GM18498 (cell line): ENCODE measurements around the gene GRIK2.
A peak's percentile ranks its signal among the peaks of the same experiment; 100 is the strongest.
"Not testable (repeated sequence)": the region's sequence is repeated elsewhere in the genome, so short reads cannot be mapped to it uniquely, and the experiment has no call there.

Source experiments
- ATAC-seq: cut with Tn5 transposase; IDR thresholded peaks from one replicate; pipeline ENCODE4 v1.9.1; 2021; ENCODE audit warnings: mild to moderate bottlenecking, moderate library complexity; ENCODE audit not compliant: unreplicated experiment

GRIK2 gene

DNA sequence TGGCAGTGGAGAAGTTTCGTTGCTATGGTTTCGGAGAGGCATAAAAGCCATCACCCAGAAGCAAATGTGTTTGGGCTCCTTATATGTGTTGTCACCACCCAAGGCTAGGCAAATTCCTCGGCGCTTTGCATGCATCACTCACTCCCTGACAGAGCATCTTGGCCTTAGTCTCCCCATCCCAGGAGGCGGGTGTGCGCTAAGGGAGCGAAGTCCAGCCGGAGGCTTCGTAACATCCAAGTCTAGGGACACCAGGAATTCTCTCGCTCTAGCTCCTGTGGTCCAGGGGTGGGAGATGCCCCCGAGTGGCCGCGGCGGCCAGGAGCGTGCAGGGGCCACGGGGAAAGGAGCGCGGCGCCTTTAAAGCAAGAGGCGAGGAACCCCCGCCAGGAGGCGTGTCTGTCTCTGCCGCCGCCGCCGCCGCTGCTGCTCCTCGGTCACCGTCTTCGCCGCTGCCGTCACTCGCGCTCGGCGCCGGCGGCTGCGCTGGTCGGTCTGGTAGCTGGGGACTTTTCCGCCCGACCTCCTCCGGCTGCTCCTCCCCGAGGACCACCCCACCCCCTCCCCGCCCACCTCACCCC is at the start of gene GRIK2:
GRIK2 (plus strand) TSS at position 458 of the 578 bp plus-strand sequence.
- peak; percentile 75 for ATAC-seq

DNA sequence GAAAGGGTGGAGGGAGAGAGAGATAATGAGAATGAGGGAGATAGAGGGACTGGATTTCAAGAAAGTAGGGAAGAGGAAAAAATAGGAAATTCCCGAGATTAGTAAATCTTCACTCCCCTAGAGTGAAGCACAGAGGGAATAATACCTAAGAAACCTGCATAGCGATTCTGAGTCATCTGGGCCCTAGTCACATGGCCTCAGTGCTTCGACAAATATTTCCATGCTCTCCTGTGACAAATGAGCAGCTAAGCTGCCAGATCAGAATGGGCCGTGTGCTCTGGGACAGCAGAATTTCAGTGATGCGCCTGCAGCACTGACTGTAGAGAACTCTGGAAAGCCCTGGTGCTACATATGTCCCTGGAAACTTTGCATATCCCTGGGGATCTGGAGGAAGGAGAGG is 48.6 kb upstream of the GRIK2 start:
- no peak for ATAC-seq

DNA sequence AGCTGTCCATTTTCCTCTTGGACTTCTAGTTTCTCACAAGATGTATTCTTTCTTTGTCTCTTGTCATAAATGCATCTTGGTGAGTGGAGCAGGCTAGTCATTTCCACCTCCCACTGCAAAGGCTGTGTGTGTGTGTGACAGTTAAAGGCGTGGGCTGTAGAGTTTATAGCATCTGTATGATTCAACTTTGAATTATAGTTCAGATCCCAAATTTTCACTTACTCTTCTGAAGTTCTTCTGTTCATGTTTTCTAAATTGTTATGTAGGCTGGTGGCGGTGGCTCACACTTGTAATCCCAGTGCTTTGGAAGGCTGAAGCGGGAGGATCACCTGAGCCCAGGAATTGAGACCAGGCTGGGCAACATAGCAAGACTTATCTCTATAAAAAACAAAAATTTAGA is 44.7 kb upstream of the GRIK2 start:
- ATAC-seq, result no peak

DNA sequence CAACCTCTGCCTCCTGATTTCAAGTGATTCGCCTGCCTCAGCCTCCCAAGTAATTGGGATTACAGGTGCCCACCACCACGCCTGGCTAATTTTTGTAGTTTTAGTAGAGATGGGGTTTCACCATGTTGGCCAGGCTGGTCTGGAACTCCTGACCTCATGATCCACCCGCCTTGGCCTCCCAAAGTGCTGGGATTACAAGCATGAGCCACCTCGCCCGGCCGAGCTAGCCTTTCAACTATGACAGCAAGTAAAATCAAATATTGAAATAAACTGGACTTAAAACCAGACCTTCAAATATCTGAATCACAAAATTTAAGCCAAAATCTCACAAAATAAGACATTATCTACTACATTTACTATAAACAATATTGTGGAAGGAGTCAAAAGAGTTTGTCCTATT is 42.9 kb upstream of the GRIK2 start:
- not testable (repeated sequence) for ATAC-seq

DNA sequence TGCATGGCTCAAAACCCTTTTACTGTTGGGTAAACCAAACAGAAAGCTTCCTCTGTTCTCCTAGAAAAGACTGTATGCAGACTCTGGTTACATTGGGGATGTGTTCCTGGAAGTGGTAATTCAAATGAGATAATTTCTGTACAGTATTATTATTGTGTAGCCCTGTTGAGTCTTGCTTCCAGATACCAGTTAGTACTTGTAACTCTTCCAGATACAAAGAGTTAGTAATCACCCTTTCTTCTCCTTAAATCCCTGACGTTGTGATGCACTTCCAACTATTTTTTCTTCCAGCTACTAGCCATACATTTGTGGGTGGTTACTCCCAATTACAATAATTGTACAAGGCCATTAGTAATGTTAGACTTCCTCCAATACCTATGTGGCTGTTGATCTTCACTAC is 42.3 kb upstream of the GRIK2 start:
- no peak for ATAC-seq

DNA sequence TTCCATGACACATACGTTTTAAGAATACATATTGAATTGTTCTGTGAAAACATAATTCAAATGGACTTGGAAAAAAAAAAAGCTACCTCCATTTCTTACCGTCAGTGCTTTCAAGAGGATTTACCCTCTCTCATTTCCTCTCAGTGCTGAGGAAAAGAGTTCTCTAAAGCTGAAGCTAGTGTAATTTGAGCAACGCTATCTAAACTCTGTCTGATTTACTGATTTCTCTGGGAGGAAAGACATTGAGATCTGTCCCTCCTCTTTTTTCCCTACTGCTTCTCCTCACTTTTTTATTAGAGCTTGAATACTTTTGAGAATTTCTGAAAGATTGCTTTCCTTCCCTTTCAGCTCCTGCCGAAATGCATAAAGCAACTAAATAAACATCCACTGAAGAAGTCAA is 41.2 kb upstream of the GRIK2 start:
- no peak for ATAC-seq

GRCh38 chr6:101365181-101365580 is 28.3 kb upstream of the GRIK2 start:
- ATAC-seq, result no peak

GRCh38 chr6:101379926-101380325 is 13.6 kb upstream of the GRIK2 start:
- ATAC-seq, result no peak

DNA sequence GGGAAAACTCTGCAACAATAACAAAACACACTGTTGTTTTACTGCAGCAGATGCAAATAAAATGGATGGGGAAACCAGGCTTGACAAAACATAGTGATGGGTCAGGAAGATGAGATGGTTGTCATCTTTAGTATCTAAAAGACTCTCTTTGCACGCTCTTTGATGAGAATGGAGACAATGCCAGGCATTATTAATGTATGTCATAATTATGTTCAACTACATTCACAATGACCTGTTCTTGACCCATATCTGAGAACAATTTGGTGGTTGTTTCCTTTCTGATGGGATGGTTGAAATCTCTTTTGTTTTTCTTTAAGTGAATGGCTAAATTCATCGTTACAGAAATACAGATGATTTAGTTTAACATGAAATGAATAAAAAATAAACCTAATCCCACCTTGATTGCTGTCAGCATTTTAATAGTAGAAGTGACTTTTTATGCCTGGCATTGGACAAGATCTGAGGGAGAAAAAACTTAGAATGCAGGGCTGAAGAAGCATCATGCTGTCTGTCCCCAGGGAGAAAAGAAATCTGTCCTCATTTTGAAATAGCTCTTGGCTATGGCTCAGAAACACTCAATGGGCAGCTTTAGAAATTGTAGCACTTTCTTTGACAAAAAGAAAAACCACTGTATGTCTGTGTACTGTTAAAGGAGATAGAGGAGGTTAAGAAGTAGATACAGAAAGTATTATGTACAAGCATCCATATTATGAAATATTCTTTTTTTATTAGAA is 12.4 kb upstream of the GRIK2 start:
- ATAC-seq, result no peak

- ATAC-seq, result not testable (repeated sequence)
Measured at GRCh38 chr6:101383747-101384146, 9.8 kb upstream of the GRIK2 start.

DNA sequence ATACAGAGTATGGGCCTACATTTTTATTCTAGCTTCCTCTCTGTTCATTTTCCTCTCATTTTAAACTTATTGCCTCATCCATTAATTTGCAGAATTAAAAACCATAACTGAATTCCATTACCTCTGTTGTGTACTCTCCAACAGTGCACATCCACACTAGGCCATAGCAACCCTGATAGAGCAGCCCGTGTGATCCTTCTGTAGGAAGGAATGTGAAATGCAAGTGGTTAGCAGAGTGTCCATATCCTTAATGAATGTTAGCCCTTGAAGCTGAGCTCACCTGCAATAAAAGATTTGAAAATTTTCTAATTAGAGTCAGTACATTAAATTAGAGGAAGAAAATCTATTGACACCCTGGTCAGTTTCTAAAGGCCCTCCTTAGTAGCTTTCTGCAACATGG is 6.5 kb upstream of the GRIK2 start:
- ATAC-seq, result no peak

GRCh38 chr6:101391772-101392585 is 1.5 kb upstream of the GRIK2 start:
- ATAC-seq, result no peak

DNA sequence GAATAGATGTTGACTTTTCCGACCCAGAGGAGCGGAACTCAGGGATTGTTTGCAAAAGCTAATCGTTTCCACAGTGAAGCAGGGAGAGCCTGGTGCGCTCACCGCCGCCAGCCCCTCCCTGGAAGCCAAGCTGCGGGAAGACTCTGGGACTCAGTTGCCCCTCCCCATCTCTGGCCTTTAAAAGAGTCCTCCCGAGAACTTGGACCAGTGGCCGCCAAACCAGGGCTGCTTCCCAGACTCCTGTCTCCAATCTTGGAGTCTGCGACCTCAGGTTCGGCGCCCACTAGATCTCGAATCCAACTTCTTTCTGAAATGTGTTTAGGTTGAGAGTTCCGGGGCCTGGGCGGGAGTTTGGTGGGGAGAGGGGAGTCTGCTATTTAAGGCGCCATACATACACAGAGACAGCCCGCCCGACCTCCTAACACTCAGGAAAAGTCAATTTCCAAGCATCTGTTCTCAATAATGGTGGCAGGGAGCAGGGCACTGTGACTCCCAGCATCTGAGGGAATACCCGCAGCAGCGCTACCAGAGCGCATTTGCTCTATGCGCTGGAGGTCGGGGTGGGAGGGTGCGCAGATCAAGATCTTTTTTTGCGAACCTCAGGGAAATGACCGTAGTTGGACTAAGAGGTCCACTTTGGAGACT is 800 bp upstream of the GRIK2 start:
- ATAC-seq, result no peak

DNA sequence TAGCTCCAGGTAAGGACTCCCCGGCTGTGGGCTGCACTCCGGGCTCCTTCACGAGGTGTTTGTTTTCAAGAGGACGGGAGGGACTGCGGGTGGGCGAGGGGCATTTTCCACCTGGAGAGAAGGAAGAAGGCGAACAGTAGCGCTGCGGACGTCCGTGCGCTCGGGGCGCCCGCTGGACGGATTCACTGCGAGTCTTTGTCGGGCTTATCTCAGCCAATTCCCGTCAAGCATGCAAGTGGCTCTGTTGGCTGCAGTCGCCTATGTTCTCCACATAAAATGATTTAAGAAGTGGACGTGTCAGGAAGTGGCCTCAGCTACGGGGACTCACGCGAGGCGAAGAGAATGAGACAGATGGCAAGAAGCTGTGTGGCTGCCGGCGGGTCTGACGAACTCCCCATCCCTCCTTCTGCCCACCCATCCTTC is 332 bp downstream of the GRIK2 start:
- no peak for ATAC-seq

DNA sequence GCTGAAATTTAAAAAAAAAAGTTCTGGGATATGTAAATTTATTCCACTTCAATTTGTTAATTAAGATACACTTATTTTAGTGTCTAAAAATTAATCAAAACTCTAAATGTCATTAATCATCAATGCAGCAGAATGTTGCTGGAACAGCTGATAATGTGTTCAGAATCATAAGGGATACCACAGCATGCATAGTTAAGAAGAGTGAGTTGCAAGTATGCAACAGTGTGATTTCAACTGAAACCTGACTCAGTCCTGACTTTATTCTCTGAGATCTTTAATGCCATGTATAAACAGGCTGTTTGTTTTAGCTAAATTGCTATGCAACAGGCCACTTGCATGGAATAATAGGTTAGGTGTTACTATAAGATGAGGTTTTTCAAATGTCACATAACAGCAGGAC is 1.4 kb downstream of the GRIK2 start:
- no peak for ATAC-seq

- no peak for ATAC-seq
Measured at GRCh38 chr6:101395345-101395744, 1.8 kb downstream of the GRIK2 start.

DNA sequence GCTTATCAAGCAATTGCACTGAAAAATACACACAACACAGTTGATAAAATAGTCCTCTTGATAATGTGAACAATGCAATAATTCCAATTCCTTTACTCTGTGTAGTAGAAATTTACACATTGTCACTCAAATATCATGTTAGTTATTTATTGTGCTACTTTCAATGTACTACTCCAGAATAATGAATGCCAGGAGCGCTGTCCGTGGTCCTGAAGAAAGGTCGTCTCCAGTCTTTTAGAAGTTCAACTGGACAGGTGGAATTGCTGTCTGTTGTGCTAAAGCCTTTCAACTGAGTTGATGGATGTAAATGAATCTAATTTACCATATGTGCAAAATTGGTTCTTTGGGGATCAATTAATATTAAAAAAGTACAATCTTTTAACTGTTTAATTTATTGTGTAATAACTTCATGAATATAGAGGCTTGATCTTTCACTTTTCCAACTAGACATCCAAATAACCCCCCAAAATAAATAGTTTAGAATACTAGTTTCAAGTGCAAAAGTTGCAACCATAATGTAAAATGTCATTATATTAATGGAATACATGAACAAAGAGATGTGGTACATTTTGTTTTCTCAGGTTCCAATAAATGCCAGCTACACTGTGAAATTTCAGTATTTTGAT is 3.2 kb downstream of the GRIK2 start:
- ATAC-seq, result no peak

DNA sequence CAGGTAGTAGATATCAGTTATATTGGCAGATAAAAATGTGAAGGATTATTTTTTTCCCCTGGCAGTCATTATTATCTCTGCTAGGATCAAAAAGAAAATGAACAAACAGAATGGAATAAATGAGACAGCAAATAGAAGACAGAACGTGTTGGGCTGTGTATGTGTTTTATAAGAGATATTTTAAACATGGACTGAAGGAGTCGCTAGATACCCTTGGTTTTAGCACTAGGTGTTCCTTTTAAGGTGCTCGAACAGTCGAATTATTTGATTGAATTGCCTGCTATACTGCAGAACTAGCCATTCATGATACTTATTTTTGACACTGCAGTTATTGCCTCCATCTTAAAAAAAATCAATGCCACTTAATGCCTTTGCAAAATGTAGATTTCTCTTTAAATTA is 3.7 kb downstream of the GRIK2 start:
- no peak for ATAC-seq

- no peak for ATAC-seq
Measured at GRCh38 chr6:101398716-101399615, 5.5 kb downstream of the GRIK2 start.

DNA sequence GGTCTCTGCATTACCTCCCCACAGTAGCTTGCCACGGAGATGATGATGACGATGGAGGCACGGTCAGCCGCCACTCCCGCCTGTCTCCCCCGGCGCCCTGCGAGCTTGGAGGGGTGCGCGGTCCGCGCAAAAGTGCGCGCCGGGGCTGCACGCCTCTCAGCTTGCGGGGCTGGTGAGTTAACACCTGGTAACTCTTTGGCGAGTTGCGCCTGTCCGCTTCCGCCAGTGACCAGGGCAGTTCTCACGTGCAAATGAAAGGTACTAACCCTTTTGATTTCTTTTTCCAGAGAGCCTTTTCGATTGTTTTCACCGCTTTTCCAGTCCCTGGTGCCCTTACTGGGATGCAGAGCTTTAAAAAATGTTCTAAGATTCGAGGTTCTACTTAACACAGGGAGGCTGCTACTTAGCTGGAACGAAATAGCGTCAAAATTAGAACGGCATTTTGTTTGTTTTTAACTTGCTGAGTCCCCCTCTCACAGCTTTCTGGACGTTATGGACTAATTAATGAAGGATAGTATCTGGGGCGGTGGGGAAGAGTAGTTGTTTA is 6.2 kb downstream of the GRIK2 start:
- no peak for ATAC-seq
